CD4-positive, alpha-beta T cell treated with Interleukin-17A for 1 hour (primary cell): Measurements from ENCODE around the gene SNRNP200.
A peak's percentile ranks its signal among the peaks of the same experiment; 100 is the strongest.

Experiments
- DNase-seq: peaks from one replicate; pipeline ENCODE4 v3.0.0-alpha.2; 2020

The SNRNP200 gene

DNA sequence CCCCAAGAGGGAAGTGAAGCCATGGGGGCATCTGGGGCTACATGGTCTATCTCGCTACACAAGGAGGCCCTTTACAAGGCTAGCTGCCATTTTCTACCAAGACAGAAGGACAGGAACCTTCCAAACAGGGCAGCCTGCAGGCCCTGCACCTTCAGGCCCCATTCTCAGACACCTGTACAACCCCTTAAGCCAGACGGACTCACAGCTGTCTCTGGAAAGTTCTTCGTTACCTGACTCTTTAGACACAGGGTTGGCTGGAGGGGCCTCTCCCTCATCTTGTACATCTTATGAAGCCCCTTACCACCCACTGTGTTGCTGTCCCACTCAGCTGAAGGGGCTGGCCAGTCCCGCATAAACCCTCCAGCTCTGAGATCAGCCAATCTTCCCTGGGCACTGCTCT lies 56.7 kb downstream of the SNRNP200 start:
- DNase-seq, result no peak

- no peak for DNase-seq
Observed at GRCh38 chr2:96247896-96248295, 57.5 kb downstream of the SNRNP200 start.

DNA sequence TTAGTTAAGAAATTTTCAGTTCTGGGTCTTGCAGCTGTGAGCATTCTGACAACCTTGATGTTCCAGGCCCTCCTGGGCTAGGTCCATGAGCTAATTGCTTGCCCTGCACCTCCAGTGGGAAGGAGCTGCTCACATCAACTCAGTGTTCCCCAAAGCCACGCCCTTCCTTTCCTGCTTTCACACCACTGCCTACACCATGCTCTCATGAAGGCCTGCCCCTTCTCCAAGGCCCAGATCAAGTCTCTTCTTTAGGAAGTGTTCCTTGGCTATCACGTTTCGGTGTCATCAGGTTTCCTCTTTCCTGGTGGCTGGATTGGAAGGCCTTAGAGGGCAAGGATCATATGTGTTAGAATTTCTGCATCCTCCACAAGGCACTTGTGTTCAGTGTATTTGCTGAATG lies 58.3 kb downstream of the SNRNP200 start:
- DNase-seq, result no peak

- DNase-seq, result peak; percentile 21
Observed at GRCh38 chr2:96245609-96246390, 59.5 kb downstream of the SNRNP200 start.

GRCh38 chr2:96243843-96244242 lies 61.5 kb downstream of the SNRNP200 start:
- DNase-seq, result no peak

DNA sequence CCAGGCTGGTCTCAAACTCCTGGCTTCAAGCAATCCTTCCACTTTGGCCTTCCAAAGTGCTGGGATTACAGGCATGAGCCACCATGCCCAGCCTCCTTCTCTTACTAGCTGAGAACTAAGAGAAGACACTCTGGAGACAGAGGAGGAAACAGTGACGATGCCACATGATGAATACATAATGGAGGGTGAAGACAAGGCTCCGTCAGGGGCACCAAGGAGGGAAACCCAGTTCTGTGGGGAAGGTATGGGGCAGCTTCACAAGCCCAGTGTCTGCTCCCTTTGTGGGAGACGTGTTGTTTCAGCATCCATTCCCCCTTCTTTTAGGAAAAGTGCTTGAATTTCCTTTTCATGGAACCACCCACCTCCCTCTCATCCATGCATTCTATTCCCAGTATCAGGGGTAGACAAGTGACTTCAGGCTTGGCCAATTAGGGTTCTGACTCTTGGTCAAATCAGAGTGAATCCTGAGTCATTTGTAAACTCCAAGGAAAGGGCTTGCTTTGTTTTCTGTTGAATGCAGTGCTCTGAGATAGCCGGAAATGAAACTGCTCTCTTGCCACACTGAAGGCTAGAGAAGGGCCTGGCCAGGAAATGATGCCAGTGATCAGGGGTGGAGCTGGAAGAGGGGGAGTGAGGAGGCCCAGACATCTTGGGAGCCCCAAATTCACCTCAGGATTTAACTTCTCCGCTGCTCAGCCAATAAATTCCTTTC lies 63.3 kb downstream of the SNRNP200 start:
- peak; percentile 75 for DNase-seq

DNA sequence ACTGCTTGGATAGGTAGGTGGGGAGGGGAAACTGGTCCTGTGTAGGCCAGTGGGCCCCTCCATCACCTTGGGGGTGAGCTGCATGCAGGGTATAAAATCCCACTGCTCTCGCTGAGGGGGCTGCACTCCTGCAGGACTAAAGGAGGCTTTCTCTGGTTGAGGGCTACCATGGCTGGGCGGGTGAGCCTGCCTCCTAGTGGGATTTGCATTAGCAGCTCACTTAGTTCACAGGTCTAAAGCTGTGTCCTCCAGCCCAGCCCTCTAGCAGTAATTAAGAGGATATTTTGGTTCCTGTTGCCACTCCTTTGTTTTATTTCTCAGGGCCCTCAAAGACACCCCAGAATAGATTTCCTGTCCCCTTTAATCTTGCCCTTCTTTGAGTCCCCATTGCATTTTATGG lies 64.1 kb downstream of the SNRNP200 start:
- DNase-seq, result no peak

DNA sequence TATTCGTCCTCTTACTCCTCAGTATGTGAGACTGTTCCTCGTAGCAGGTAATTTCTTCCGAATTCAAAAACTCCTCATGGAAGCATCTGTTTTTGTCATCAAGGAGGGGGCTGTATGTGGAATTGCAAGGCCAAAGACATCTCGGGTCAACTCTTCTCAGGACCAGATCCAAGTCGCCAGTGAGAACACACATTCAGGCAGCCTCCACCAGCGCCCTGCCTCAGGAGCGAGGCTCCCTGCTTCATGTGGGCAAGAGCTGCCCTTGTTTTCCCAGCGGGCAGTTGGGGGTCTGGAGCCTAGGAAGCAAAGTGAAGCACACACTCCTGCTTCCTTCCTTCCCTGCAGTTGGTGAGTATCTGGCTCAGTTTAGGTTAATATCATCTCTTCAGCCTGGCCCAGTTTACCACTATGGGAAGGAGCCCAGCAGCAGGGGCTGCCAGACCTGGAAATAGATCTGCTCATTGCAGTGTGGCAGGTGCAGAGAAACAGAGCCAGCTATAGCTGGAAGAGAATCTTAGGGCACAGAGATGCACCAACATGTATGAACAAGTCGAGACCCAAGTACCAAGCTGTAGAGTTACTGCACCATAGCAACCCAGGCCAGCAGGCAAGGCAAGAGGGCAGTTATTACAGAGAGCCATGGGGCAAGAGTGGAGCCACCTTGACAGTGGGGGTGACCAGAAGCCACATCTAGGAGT lies 64.9 kb downstream of the SNRNP200 start:
- DNase-seq, result no peak

DNA sequence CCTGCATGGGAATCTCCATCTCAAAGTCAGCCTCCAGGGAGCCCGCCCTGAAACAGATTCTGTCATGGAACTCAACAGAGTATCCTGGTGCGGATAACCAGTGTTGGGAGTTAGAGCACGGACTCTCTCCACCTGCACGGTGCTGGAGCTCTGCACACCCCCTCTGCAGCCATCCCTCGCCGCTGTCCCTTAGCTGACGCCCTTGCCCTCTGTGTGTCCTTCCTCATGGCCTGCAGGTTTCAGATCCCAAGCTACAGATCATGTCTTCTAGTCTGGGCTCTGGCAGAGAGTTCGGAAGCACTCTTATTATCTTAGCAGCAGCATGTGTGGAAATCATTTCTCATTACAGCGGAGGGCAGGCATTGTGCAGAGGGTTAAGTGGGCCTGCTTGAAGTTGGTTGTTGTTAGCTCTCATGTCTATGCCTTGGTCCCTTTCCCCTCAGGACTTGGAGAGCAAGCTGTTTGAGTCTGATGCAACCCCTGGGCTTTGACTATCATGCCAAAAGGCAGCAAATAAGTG lies 65.5 kb downstream of the SNRNP200 start:
- no peak for DNase-seq

GRCh38 chr2:96239091-96239490 lies 66.3 kb downstream of the SNRNP200 start:
- no peak for DNase-seq

- no peak for DNase-seq
Observed at GRCh38 chr2:96238266-96238665, 67.1 kb downstream of the SNRNP200 start.

GRCh38 chr2:96236882-96237281 lies 68.5 kb downstream of the SNRNP200 start:
- DNase-seq, result no peak

- DNase-seq, result no peak
Observed at GRCh38 chr2:96233880-96234316, 71.4 kb downstream of the SNRNP200 start.

- no peak for DNase-seq
Observed at GRCh38 chr2:96233436-96233835, 71.9 kb downstream of the SNRNP200 start.

DNA sequence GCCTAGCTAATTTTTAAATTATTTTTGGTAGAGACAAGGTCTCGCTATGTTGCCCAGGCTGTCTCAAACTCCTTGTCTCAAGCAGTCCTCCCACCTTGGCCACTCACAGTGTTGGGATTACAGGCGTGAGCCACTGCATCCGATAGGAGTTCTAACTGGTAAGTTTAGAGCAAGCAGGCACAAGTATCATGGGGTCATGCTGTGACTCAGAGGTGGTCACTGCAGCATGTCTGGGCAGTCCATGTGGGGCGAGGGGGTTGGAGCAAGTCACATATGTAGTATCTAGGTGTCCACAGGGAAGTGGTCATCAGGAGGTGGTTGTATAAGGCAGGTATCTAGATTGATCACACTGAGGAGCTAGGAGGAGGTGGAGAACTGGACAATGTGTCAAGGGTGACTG lies 74.0 kb downstream of the SNRNP200 start:
- DNase-seq, result no peak

GRCh38 chr2:96225016-96225533 lies 80.3 kb downstream of the SNRNP200 start:
- peak; percentile 17 for DNase-seq
